Thyroid gland (tissue), 4 donors: ENCODE results near the gene MRPL9. TPM values are rescaled to one million over a fixed set of nuclear protein-coding genes. Genes with fewer than 3 reads are reported as not detected.
A peak's percentile ranks its signal among the peaks of the same experiment; 100 is the strongest.

ENCODE experiments used
- DNase-seq, 2 donors: peaks; one replicate each; pipeline ENCODE4 v3.0.0-alpha.2; 2019
- H3K27ac ChIP-seq, 3 donors: fragments of 200-600 bp; sonication (generic); 1 replicate in 2 of 3; 2 replicates in 1 of 3; pipeline ENCODE4 v1.5.1; 2016 to 2019; ENCODE audit warnings: mild to moderate bottlenecking in 1 of 3, moderate library complexity in 1 of 3
- H3K27me3 ChIP-seq: fragments of 200-600 bp; sonication (generic); one replicate; pipeline ENCODE4 v1.5.1; 2019
- H3K36me3 ChIP-seq, 2 donors: fragments of 200-600 bp; sonication (generic); one replicate each; pipeline ENCODE4 v1.5.1; 2016 to 2019
- H3K4me1 ChIP-seq, 2 donors: fragments of 200-600 bp; sonication (generic); one replicate each; pipeline ENCODE4 v1.5.1; 2017 to 2019
- H3K4me3 ChIP-seq, 3 donors: fragments of 200-600 bp; sonication (generic); replicated peaks in 1 of 3; 1 replicate in 2 of 3; 2 replicates in 1 of 3; pipeline ENCODE4 v1.5.1; 2016; ENCODE audit warnings: mild to moderate bottlenecking in 1 of 3
- H3K9me3 ChIP-seq: fragments of 200-600 bp; sonication (generic); one replicate; pipeline ENCODE4 v1.5.1; 2017
- CTCF ChIP-seq, 6 experiments: fragments of 200-600 bp in 3 of 6; fragments of 450-650 bp in 3 of 6; sonication (generic) in 3 of 6; IDR thresholded peaks; one replicate each; pipeline ENCODE4 v1.5.1; 2016 to 2019; ENCODE audit warnings: antibody characterized with exemption in 6 of 6, mild to moderate bottlenecking in 2 of 6, inconsistent platforms in 1 of 6, moderate library complexity in 1 of 6
- POLR2A ChIP-seq, 2 donors: fragments of 450-650 bp; IDR thresholded peaks; one replicate each; pipeline ENCODE4 v1.6.1; 2017; ENCODE audit warnings: antibody characterized with exemption in 2 of 2, mild to moderate bottlenecking in 2 of 2, moderate library complexity in 1 of 2
- WGBS, 2 donors: methylation state at CpG; one replicate each; pipeline ENCODE4 v1.1.5; 2017; 5-methylcytosine and 5-hydroxymethylcytosine counted together
- intact Hi-C: fragments of 100-400 bp; cut with DNase I; formaldehyde crosslinking; loops from one replicate; pipeline ENCODE4 v1.15.1; 2023
- total RNA-seq, 4 donors: library from RNA; depleted of rRNA; stranded (reverse); fragments of >200 nt; gene quantifications; one replicate each; pipeline ENCODE4 v1.2.3, GENCODE V29; 2016

MRPL9 gene
- total RNA-seq, 4 donors from 2014 or later = 57.2 to 66.5 (median 61.8) TPM

- H3K4me1 ChIP-seq = no peaks in the 10 kb centered on the region
- H3K4me3 ChIP-seq = no peak overlapping the region
- H3K27ac ChIP-seq = no peak overlapping the region
- H3K36me3 ChIP-seq = no peaks in the 10 kb centered on the region
- H3K9me3 ChIP-seq = no peaks in the 10 kb centered on the region
- no peak for DNase-seq
- H3K27me3 ChIP-seq = no peaks in the 10 kb centered on the region
- intact Hi-C loops = no loop called here
- 45 to 62% methylated on average over 9 of the region's 9 CpGs for WGBS, 2 donors
- no peak for TF ChIP-seq POLR2A (IDR thresholded peaks at IDR 0.05)
- no peak for TF ChIP-seq CTCF (IDR thresholded peaks at IDR 0.05)
Measured at GRCh38 chr1:151799179-151800022, 36.1 kb upstream of the MRPL9 start.

- DNase-seq = no peak
- Histone ChIP-seq H3K4me1 (no peaks in the 10 kb centered on the region), H3K4me3 (no peak overlapping the region), H3K27me3 (no peaks in the 10 kb centered on the region), H3K9me3 (no peaks in the 10 kb centered on the region), H3K27ac (no peak overlapping the region), H3K36me3 (no peaks in the 10 kb centered on the region)
- intact Hi-C loops = no loop called here
- WGBS, 2 donors = 88 to 91% methylated on average over 5 of the region's 5 CpGs
- TF ChIP-seq POLR2A (IDR thresholded peaks at IDR 0.05) = no peak
Measured at GRCh38 chr1:151798571-151798970, 35.3 kb upstream of the MRPL9 start.

- WGBS, 2 donors = 1% methylated on average over 12 to 43 of the region's 52 CpGs
- H3K9me3 ChIP-seq = no peaks in the 10 kb centered on the region
- H3K4me3 ChIP-seq = peak overlapping the region; percentile 62 to 84 (median 74)
- H3K36me3 ChIP-seq = no peaks in the 10 kb centered on the region
- H3K27ac ChIP-seq = peak overlapping the region in 1 of 3 donors; percentile 5
- intact Hi-C loops = no loop called here
- peak; percentile 27 to 31 for DNase-seq
- H3K4me1 ChIP-seq = peaks cover 0 to 7% of the 10 kb centered on the region in 2 donors
- H3K27me3 ChIP-seq = no peaks in the 10 kb centered on the region
- TF ChIP-seq POLR2A (IDR thresholded peaks at IDR 0.05) (no peak), CTCF (IDR thresholded peaks at IDR 0.05) (no peak)
Measured at GRCh38 chr1:151790940-151791651, 27.8 kb upstream of the MRPL9 start.

GRCh38 chr1:151790071-151790939 lies 27.0 kb upstream of the MRPL9 start, which contains the start of gene TDRKH:
TDRKH (minus strand) TSS chr1:151790500; CDS start chr1:151783022, 7,478 bp downstream.
- H3K9me3 ChIP-seq = no peaks in the 10 kb centered on the region
- peak within 1 kb of the TSS in 1 of 3 donors; percentile 5 for H3K27ac ChIP-seq
- no peaks in the 10 kb centered on the region for H3K27me3 ChIP-seq
- peak; percentile 99 for DNase-seq
- 1% methylated on average over 56 to 58 of the region's 58 CpGs for WGBS, 2 donors
- peaks cover 0 to 7% of the 10 kb centered on the region in 2 donors for H3K4me1 ChIP-seq
- peak within 1 kb of the TSS; percentile 62 to 84 (median 74) for H3K4me3 ChIP-seq
- TF ChIP-seq CTCF (IDR thresholded peaks at IDR 0.05) (peak in 3 of 6 experiments; percentile 20 to 35 (median 33)), POLR2A (IDR thresholded peaks at IDR 0.05) (peak in 1 of 2 donors; percentile 81)
- intact Hi-C loops = no loop called here
- H3K36me3 ChIP-seq = no peaks in the 10 kb centered on the region

- TF ChIP-seq POLR2A (IDR thresholded peaks at IDR 0.05) (no peak), CTCF (IDR thresholded peaks at IDR 0.05) (no peak)
- intact Hi-C loops = no loop called here
- Histone ChIP-seq H3K4me1 (peaks cover 0 to 7% of the 10 kb centered on the region in 2 donors), H3K27me3 (no peaks in the 10 kb centered on the region), H3K4me3 (no peak overlapping the region), H3K27ac (no peak overlapping the region), H3K36me3 (no peaks in the 10 kb centered on the region), H3K9me3 (no peaks in the 10 kb centered on the region)
- WGBS, 2 donors = 93 to 95% methylated on average over 3 of the region's 3 CpGs
- no peak for DNase-seq
Measured at GRCh38 chr1:151787689-151788088, 24.4 kb upstream of the MRPL9 start.
